PFSK-1 (cell line): Measurements from ENCODE around the gene NCAM1.

ENCODE experiments used
- FOXP2 ChIP-seq: optimal IDR thresholded peaks from 2 replicates; pipeline ENCODE3; 2011; ENCODE audit warnings: borderline replicate concordance, control low read depth, inconsistent platforms; ENCODE audit not compliant: insufficient read depth; ENCODE audit errors: extremely low read length, extremely low read depth
- POLR2AphosphoS5 ChIP-seq: IDR thresholded peaks from 2 replicates; pipeline ENCODE4 v1.6.1; 2012; ENCODE audit warnings: low read depth, mild to moderate bottlenecking, control low read depth, low read length, moderate library complexity
- SIN3A ChIP-seq: IDR thresholded peaks from 2 replicates; pipeline ENCODE4 v1.6.1; 2012; ENCODE audit warnings: mild to moderate bottlenecking, low read length, moderate library complexity, borderline replicate concordance; ENCODE audit not compliant: insufficient read depth
- TAF1 ChIP-seq: IDR thresholded peaks from 2 replicates; pipeline ENCODE4 v1.6.1; 2012; ENCODE audit warnings: low read length, control low read depth, borderline replicate concordance; ENCODE audit not compliant: insufficient read depth
- TF ChIP-seq, protein P1 (sequence below), 2 experiments: IDR thresholded peaks; 2 replicates each; pipeline versions ENCODE4 v1.6.1 to v1.8.0; 2011 to 2012; ENCODE audit warnings: low read depth in 2 of 2, low read length in 2 of 2, control low read depth in 1 of 2, inconsistent platforms in 1 of 2, mild to moderate bottlenecking in 1 of 2, moderate library complexity in 1 of 2; ENCODE audit not compliant: insufficient read depth in 1 of 2

DNA sequence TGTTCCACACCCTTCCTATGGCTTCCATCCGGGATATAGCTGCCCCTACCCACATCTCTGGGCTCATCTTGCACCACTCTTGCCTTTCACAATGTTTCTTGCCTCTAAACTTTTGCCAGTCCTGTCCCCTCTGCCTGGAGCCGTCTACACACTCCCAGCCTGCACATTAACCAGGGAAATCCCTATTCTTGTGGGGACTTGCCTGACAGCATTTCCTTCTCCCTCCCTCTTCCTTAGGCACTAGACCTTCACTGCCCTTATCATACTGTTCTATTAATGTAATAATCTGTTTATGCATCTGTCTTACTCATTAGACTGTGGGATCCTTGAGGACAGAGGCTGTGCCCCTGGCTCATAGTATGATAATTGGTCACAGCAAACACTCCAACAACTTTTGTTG, 347.4 kb downstream of the NCAM1 start:
- TF ChIP-seq, protein P1, sequence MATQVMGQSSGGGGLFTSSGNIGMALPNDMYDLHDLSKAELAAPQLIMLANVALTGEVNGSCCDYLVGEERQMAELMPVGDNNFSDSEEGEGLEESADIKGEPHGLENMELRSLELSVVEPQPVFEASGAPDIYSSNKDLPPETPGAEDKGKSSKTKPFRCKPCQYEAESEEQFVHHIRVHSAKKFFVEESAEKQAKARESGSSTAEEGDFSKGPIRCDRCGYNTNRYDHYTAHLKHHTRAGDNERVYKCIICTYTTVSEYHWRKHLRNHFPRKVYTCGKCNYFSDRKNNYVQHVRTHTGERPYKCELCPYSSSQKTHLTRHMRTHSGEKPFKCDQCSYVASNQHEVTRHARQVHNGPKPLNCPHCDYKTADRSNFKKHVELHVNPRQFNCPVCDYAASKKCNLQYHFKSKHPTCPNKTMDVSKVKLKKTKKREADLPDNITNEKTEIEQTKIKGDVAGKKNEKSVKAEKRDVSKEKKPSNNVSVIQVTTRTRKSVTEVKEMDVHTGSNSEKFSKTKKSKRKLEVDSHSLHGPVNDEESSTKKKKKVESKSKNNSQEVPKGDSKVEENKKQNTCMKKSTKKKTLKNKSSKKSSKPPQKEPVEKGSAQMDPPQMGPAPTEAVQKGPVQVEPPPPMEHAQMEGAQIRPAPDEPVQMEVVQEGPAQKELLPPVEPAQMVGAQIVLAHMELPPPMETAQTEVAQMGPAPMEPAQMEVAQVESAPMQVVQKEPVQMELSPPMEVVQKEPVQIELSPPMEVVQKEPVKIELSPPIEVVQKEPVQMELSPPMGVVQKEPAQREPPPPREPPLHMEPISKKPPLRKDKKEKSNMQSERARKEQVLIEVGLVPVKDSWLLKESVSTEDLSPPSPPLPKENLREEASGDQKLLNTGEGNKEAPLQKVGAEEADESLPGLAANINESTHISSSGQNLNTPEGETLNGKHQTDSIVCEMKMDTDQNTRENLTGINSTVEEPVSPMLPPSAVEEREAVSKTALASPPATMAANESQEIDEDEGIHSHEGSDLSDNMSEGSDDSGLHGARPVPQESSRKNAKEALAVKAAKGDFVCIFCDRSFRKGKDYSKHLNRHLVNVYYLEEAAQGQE (IDR thresholded peaks at IDR 0.05; ENCODE audit: insufficient read depth in 1 of 2, low read depth in 2 of 2, low read length in 2 of 2), result no peak
- TF ChIP-seq POLR2AphosphoS5 (no peak), SIN3A (no peak), TAF1 (no peak), FOXP2 (no peak)
